HEK293 (cell line): ENCODE measurements around the gene CDRT4.

Experiments used
- EGR2 ChIP-seq: fragments of 450-650 bp; formaldehyde crosslinking; IDR thresholded peaks from 2 replicates; pipeline ENCODE4 v1.5.1; 2016; ENCODE audit warnings: low read depth, missing biosample characterization, missing genetic modification characterization
- GLIS1 ChIP-seq: fragments of 450-650 bp; formaldehyde crosslinking; IDR thresholded peaks from 2 replicates; pipeline ENCODE4 v1.5.1; 2016; ENCODE audit warnings: missing biosample characterization, missing genetic modification characterization
- HIC1 ChIP-seq: fragments of 450-650 bp; formaldehyde crosslinking; IDR thresholded peaks from 2 replicates; pipeline ENCODE4 v1.5.1; 2016; ENCODE audit warnings: missing biosample characterization, missing genetic modification characterization
- KLF8 ChIP-seq: fragments of 450-650 bp; formaldehyde crosslinking; IDR thresholded peaks from 2 replicates; pipeline ENCODE4 v1.5.1; 2016; ENCODE audit warnings: missing biosample characterization, missing genetic modification characterization
- MZF1 ChIP-seq: fragments of 450-650 bp; formaldehyde crosslinking; IDR thresholded peaks from 2 replicates; pipeline ENCODE4 v1.5.1; 2017; ENCODE audit warnings: missing biosample characterization, missing genetic modification characterization, borderline replicate concordance
- PRDM10 ChIP-seq: fragments of 450-650 bp; formaldehyde crosslinking; IDR thresholded peaks from 2 replicates; pipeline ENCODE4 v1.5.1; 2016; ENCODE audit warnings: missing biosample characterization, missing genetic modification characterization
- REPIN1 ChIP-seq: fragments of 450-650 bp; formaldehyde crosslinking; IDR thresholded peaks from 2 replicates; pipeline ENCODE4 v1.5.1; 2017; ENCODE audit warnings: missing biosample characterization, missing genetic modification characterization, low read depth
- YY2 ChIP-seq: fragments of 450-650 bp; formaldehyde crosslinking; IDR thresholded peaks from 2 replicates; pipeline ENCODE4 v1.5.1; 2016; ENCODE audit warnings: missing biosample characterization, missing genetic modification characterization
- ZBTB17 ChIP-seq: fragments of 450-650 bp; formaldehyde crosslinking; IDR thresholded peaks from 2 replicates; pipeline ENCODE4 v1.5.1; 2016; ENCODE audit warnings: missing biosample characterization, missing genetic modification characterization
- ZBTB26 ChIP-seq: fragments of 450-650 bp; formaldehyde crosslinking; optimal IDR thresholded peaks from 2 replicates; pipeline ENCODE3; 2016; ENCODE audit warnings: missing biosample characterization, mild to moderate bottlenecking, missing genetic modification characterization
- ZBTB6 ChIP-seq: fragments of 450-650 bp; formaldehyde crosslinking; IDR thresholded peaks from 2 replicates; pipeline ENCODE4 v1.5.1; 2017; ENCODE audit warnings: missing biosample characterization, missing genetic modification characterization
- ZFP3 ChIP-seq: fragments of 450-650 bp; formaldehyde crosslinking; IDR thresholded peaks from 2 replicates; pipeline ENCODE4 v1.5.1; 2016; ENCODE audit warnings: low read depth, missing biosample characterization, missing genetic modification characterization
- ZNF114 ChIP-seq: fragments of 450-650 bp; formaldehyde crosslinking; IDR thresholded peaks from 2 replicates; pipeline ENCODE4 v1.5.0; 2017; ENCODE audit warnings: missing biosample characterization, missing genetic modification characterization
- ZNF133 ChIP-seq: fragments of 450-650 bp; formaldehyde crosslinking; IDR thresholded peaks from 2 replicates; pipeline ENCODE4 v1.5.1; 2016; ENCODE audit warnings: missing biosample characterization, missing genetic modification characterization
- ZNF16 ChIP-seq: fragments of 450-650 bp; formaldehyde crosslinking; IDR thresholded peaks from 2 replicates; pipeline ENCODE4 v1.5.1; 2016; ENCODE audit warnings: low read depth, missing biosample characterization, missing genetic modification characterization
- ZNF202 ChIP-seq: fragments of 450-650 bp; formaldehyde crosslinking; IDR thresholded peaks from 2 replicates; pipeline ENCODE4 v1.5.1; 2016; ENCODE audit warnings: missing biosample characterization, missing genetic modification characterization, borderline replicate concordance
- ZNF23 ChIP-seq: fragments of 450-650 bp; formaldehyde crosslinking; IDR thresholded peaks from 2 replicates; pipeline ENCODE4 v1.5.1; 2016; ENCODE audit warnings: missing biosample characterization, missing genetic modification characterization, borderline replicate concordance
- ZNF280C ChIP-seq: fragments of 450-650 bp; formaldehyde crosslinking; IDR thresholded peaks from 2 replicates; pipeline ENCODE4 v1.5.1; 2016; ENCODE audit warnings: missing biosample characterization, missing genetic modification characterization
- ZNF311 ChIP-seq: fragments of 450-650 bp; formaldehyde crosslinking; IDR thresholded peaks from 2 replicates; pipeline ENCODE4 v1.5.1; 2017; ENCODE audit warnings: missing biosample characterization, missing genetic modification characterization, borderline replicate concordance
- ZNF341 ChIP-seq: fragments of 450-650 bp; formaldehyde crosslinking; IDR thresholded peaks from 2 replicates; pipeline ENCODE4; 2016; ENCODE audit warnings: low read depth, missing biosample characterization, missing genetic modification characterization
- ZNF416 ChIP-seq: fragments of 450-650 bp; formaldehyde crosslinking; IDR thresholded peaks from 2 replicates; pipeline ENCODE4 v1.5.1; 2016; ENCODE audit warnings: missing biosample characterization, missing genetic modification characterization
- ZNF473 ChIP-seq: fragments of 450-650 bp; formaldehyde crosslinking; IDR thresholded peaks from 2 replicates; pipeline ENCODE4 v1.5.1; 2017; ENCODE audit warnings: missing biosample characterization, missing genetic modification characterization
- ZNF510 ChIP-seq: fragments of 450-650 bp; formaldehyde crosslinking; IDR thresholded peaks from 2 replicates; pipeline ENCODE4 v1.5.1; 2018; ENCODE audit warnings: mild to moderate bottlenecking, missing genetic modification characterization, missing biosample characterization; ENCODE audit not compliant: insufficient replicate concordance
- ZNF529 ChIP-seq: fragments of 450-650 bp; formaldehyde crosslinking; IDR thresholded peaks from 2 replicates; pipeline ENCODE4 v1.5.1; 2017; ENCODE audit warnings: missing genetic modification characterization, missing biosample characterization; ENCODE audit not compliant: insufficient replicate concordance
- ZNF549 ChIP-seq: fragments of 450-650 bp; IDR thresholded peaks from 2 replicates; pipeline ENCODE4 v1.5.1; 2018; ENCODE audit warnings: missing biosample characterization, missing genetic modification characterization, mild to moderate bottlenecking, inconsistent platforms, moderate library complexity
- ZNF658 ChIP-seq: fragments of 450-650 bp; formaldehyde crosslinking; IDR thresholded peaks from 2 replicates; pipeline ENCODE4; 2016; ENCODE audit warnings: missing biosample characterization, missing genetic modification characterization
- ZNF692 ChIP-seq: fragments of 450-650 bp; formaldehyde crosslinking; IDR thresholded peaks from 2 replicates; pipeline ENCODE4 v1.5.1; 2016; ENCODE audit warnings: missing biosample characterization, missing genetic modification characterization
- ZNF707 ChIP-seq: fragments of 450-650 bp; formaldehyde crosslinking; IDR thresholded peaks from 2 replicates; pipeline ENCODE4 v1.5.1; 2016; ENCODE audit warnings: missing biosample characterization, missing genetic modification characterization
- ZNF785 ChIP-seq: fragments of 450-650 bp; formaldehyde crosslinking; IDR thresholded peaks from 2 replicates; pipeline ENCODE4 v1.5.1; 2016; ENCODE audit warnings: missing biosample characterization, missing genetic modification characterization
- ZSCAN30 ChIP-seq: fragments of 450-650 bp; IDR thresholded peaks from 2 replicates; pipeline ENCODE4 v1.5.1; 2018; ENCODE audit warnings: missing biosample characterization, mild to moderate bottlenecking, missing genetic modification characterization, moderate library complexity

The CDRT4 gene

GRCh38 chr17:15444805-15445204, 22.6 kb downstream of the CDRT4 start (continued):
- TF ChIP-seq PRDM10 (tag by site-specific recombination) (no peak), ZNF692 (tag by site-specific recombination) (peak; percentile 78), ZNF416 (tag by site-specific recombination) (no peak), ZFP3 (tag by site-specific recombination) (no peak), ZNF785 (tag by site-specific recombination) (no peak), ZNF658 (no peak), GLIS1 (tag by site-specific recombination) (peak; percentile 93), ZSCAN30 (tag by site-specific recombination) (peak; percentile 68; the same call in 1 of the 2 replicates), ZNF280C (tag by site-specific recombination) (no peak), ZNF114 (no peak), ZNF473 (tag by site-specific recombination) (no peak), ZNF23 (tag by site-specific recombination) (no peak), MZF1 (tag by site-specific recombination) (0 out of 2 replicates have a peak, but pooled peaks have one; percentile 26), ZBTB17 (tag by site-specific recombination) (peak; percentile 80), KLF8 (no peak), ZNF16 (tag by site-specific recombination) (no peak), ZNF341 (tag by site-specific recombination) (no peak), YY2 (no peak), REPIN1 (tag by site-specific recombination) (no peak), ZBTB6 (tag by site-specific recombination) (no peak), ZNF549 (tag by site-specific recombination) (no peak), ZNF707 (tag by site-specific recombination) (no peak), ZNF529 (tag by site-specific recombination) (no peak), ZNF133 (tag by site-specific recombination) (no peak), HIC1 (tag by site-specific recombination) (peak; percentile 69; the same call in 1 of the 2 replicates), ZNF202 (tag by site-specific recombination) (no peak), ZNF311 (no peak), ZBTB26 (tag by site-specific recombination) (peak; percentile 9), ZNF510 (tag by site-specific recombination) (no peak), EGR2 (tag by site-specific recombination) (no peak)
